Lower leg skin (tissue), 3 donors: ENCODE data around the gene RAD51B.

Experiments
- CTCF ChIP-seq, 3 donors: fragments of 450-650 bp; IDR thresholded peaks; one replicate each; pipeline ENCODE4 v1.5.1; 2016; ENCODE audit warnings: antibody characterized with exemption in 3 of 3, mild to moderate bottlenecking in 3 of 3, moderate library complexity in 2 of 3
- POLR2A ChIP-seq, 2 donors: fragments of 450-650 bp; IDR thresholded peaks; one replicate each; pipeline ENCODE4 v1.6.1; 2016 to 2017; ENCODE audit warnings: antibody characterized with exemption in 2 of 2, mild to moderate bottlenecking in 1 of 2, moderate library complexity in 1 of 2

DNA sequence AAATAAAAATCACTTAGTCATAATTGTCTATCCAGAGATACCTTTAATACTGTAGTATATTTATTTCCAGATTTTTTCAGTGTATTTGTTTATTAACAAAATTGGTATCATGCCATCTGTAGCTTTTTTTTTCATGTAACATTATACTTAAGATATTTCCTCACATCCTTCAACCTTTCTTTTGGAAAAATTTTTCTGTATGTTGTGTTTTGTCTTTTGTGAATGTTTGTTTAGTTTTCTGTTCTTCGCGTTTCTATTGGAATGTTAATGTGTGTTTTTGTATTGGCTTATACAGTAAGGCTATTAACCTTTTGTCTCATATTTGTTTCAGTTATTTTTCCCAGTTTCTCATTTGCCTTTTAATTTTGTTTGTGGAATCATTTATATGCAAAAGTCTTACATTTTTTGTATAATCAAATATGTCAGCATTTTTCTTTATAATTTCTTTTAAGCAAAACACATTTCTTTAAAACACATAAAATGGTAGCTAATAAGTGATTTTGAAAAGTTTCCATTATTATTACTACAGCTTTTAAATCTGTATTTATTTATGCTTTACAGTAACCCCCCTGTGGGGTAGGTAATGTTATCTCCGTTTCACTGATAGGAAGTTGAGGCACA lies 433.7 kb downstream of the RAD51B start:
- TF ChIP-seq CTCF (IDR thresholded peaks at IDR 0.05) (no peak), POLR2A (IDR thresholded peaks at IDR 0.05) (no peak)
